NOMO-1 (cell line): Measurements from ENCODE around the gene ITM2C.

Experiments used
- DNase-seq, 2 experiments: peaks; one replicate each; lab custom pipeline; 2025; ENCODE audit not compliant: unreplicated experiment in 2 of 2; lab: John Stamatoyannopoulos, UW

ITM2C gene

GRCh38 chr2:230922951-230923717 is 58.4 kb downstream of the ITM2C start:
- no peak for DNase-seq

- no peak for DNase-seq
These were observed 59.3 kb downstream of the ITM2C start for GRCh38 chr2:230924092-230924469.

GRCh38 chr2:230924470-230925341 is 60.0 kb downstream of the ITM2C start, which contains the start of gene GPR55:
Gene GPR55 (minus strand): TSS chr2:230925242. CDS start chr2:230910962, 14,280 bp downstream.
- DNase-seq = peak; percentile 45 to 61

- DNase-seq = no peak
These were observed 60.7 kb downstream of the ITM2C start for GRCh38 chr2:230925443-230925878.

GRCh38 chr2:230925879-230926765 is 61.4 kb downstream of the ITM2C start:
- no peak for DNase-seq

GRCh38 chr2:230927711-230928341 is 63.1 kb downstream of the ITM2C start:
- no peak for DNase-seq
